Nucleus accumbens (tissue), 56 donors: ENCODE measurements around the gene AGXT2.
"Not testable (repeated sequence)": the region's sequence is repeated elsewhere in the genome, so short reads cannot be mapped to it uniquely, and the experiment has no call there.

ENCODE experiments used
- DNase-seq, 56 donors: peaks; one replicate each; lab custom pipeline; 2025; lab: John Stamatoyannopoulos, UW

AGXT2 gene

DNA sequence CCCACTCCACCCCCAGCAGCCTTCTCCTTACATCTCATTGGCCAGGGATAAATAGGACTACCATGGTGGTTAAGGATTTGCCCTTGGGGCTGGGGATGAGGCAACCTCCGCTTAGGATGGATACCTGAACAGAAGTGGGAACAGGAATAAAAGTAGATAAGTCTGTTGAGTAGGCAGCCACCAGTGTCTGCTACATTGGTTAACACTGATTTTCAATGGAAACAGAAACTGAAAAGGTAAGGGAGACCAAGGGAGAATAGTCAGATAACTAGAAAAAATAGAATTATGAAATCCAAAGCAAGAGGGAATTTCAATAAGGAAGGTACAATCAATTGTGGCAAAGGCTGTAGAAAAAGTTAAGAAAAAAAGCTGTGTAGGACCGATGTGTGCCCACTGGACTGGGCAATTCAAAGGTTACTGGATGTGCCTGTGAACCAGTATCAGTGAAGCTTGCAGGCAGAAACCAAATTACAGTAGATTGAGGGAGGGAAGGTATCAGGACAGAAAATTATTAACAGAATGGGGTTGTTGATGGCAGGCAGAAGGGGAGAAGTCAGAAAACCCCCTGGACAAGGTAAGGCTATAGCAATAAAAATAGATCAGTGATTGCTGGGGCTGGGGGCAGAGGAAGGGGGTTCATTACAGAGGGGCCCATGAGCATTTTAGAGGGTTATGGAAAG is 69.7 kb downstream of the AGXT2 start:
- DNase-seq = no peak

- no peak for DNase-seq
Observed at GRCh38 chr5:34976347-34976746, 71.4 kb downstream of the AGXT2 start.

GRCh38 chr5:34971655-34972054 is 76.1 kb downstream of the AGXT2 start:
- DNase-seq = not testable (repeated sequence)

GRCh38 chr5:34970552-34970951 is 77.2 kb downstream of the AGXT2 start:
- DNase-seq = no peak

GRCh38 chr5:34968258-34968657 is 79.5 kb downstream of the AGXT2 start:
- no peak for DNase-seq

DNA sequence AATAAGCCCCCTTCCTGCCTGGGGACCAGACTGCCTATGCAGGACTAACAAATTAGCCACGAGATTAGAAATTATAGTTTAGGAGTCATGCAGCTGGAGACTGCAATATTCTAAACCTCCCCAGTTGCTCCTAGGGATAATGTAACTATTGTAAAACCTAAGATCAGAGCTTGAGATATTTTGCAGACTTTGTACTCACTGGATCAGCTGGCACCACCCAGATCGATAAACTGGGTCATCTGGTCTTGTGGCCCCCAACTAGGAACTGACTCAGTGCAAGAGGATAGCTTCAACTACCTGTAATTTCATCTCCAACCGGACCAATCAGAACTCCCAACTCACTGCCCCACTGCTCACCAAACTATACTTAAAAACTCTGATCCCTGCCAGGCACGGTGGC is 80.2 kb downstream of the AGXT2 start:
- no peak for DNase-seq

DNA sequence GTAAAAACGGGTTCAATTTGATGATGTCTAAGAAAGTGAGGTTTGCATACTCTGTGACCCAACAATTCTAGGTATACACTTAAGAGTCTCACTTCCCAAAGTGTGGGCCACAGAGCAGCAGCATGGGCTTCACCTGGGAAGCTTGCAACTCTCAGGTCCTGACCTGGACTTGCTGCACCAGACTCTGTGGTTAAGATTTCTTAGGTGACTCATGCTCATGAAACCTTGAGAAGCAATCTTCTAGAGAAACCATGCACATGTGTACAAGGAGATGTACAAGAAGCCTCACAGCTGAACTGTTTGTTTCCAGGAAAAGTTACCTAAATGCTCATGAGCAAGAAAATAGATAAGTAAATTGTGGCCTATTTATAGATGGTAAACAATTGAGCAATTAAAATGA is 88.4 kb downstream of the AGXT2 start:
- no peak for DNase-seq

- peak in 1 of 56 donors; percentile 11 for DNase-seq
Observed at GRCh38 chr5:34957857-34958690, 89.7 kb downstream of the AGXT2 start.

DNA sequence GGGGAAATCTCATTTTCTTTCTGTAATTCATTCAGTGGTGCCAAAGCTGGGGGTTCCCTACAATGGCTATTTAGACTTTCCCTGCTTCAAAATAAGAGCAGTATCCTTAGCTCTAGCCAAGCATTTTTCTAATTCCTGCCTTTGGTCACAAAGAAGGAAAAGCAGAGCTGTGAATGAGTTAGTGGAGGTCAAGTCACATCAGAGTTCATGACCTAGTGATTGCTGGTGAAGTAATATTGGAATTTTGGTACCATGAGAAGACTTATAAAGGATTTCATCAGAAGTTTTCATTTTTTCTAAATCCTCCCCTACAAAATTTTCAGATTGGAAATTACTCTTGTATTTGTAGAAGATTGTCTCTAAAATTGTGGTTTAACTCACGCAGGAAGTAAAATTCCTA is 90.4 kb downstream of the AGXT2 start:
- DNase-seq = no peak
